ENCODE results near the gene PCDH9.
A peak's percentile ranks its signal among the peaks of the same experiment; 100 is the strongest.

PCDH9 gene

GRCh38 chr13:66312312-66313087 lies 917.6 kb downstream of the PCDH9 start:
- Histone ChIP-seq H3K27ac (ENCODE audit: low read depth, low read length) (no peak overlapping the region), H2AFZ (ENCODE audit: low read depth, low read length, severe bottlenecking) (no peak overlapping the region)

GRCh38 chr13:66305961-66306617 lies 924.0 kb downstream of the PCDH9 start:
- H3K27ac ChIP-seq (ENCODE audit: low read depth, low read length) = peak overlapping the region; percentile 54
- H3K36me3 ChIP-seq (ENCODE audit: low read length) = no peaks in the 10 kb centered on the region
- H2AFZ ChIP-seq (ENCODE audit: low read depth, low read length, severe bottlenecking) = peak overlapping the region; percentile 84
- peak overlapping the region; percentile 40 for H3K9ac ChIP-seq (ENCODE audit: low read length)
- H3K4me2 ChIP-seq (ENCODE audit: low read depth, low read length, poor library complexity, severe bottlenecking) = peak overlapping the region; percentile 96
- TF ChIP-seq, protein P1, sequence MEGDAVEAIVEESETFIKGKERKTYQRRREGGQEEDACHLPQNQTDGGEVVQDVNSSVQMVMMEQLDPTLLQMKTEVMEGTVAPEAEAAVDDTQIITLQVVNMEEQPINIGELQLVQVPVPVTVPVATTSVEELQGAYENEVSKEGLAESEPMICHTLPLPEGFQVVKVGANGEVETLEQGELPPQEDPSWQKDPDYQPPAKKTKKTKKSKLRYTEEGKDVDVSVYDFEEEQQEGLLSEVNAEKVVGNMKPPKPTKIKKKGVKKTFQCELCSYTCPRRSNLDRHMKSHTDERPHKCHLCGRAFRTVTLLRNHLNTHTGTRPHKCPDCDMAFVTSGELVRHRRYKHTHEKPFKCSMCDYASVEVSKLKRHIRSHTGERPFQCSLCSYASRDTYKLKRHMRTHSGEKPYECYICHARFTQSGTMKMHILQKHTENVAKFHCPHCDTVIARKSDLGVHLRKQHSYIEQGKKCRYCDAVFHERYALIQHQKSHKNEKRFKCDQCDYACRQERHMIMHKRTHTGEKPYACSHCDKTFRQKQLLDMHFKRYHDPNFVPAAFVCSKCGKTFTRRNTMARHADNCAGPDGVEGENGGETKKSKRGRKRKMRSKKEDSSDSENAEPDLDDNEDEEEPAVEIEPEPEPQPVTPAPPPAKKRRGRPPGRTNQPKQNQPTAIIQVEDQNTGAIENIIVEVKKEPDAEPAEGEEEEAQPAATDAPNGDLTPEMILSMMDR (IDR thresholded peaks at IDR 0.05; ENCODE audit: insufficient read depth, low read length, poor library complexity, severe bottlenecking) = no peak
- no peak for TF ChIP-seq EZH2phosphoT487 (conservative IDR thresholded peaks at IDR 0.05; ENCODE audit: low read length)
- no peaks in the 10 kb centered on the region for H3K27me3 ChIP-seq (ENCODE audit: low read length)
- H3K4me3 ChIP-seq (ENCODE audit: insufficient read depth, low read length, poor library complexity, severe bottlenecking) = peak overlapping the region; percentile 46
- no peaks in the 10 kb centered on the region for H3K9me3 ChIP-seq (ENCODE audit: insufficient read depth, low read length)
- no peaks in the 10 kb centered on the region for H3K9me2 ChIP-seq (replicated peaks; ENCODE audit: insufficient read depth, low read length)
- no peaks in the 10 kb centered on the region for H3F3A ChIP-seq (ENCODE audit: insufficient read depth)
- no peaks in the 10 kb centered on the region for H3K79me2 ChIP-seq (ENCODE audit: insufficient read depth, low read length)
- no peaks in the 10 kb centered on the region for H4K20me1 ChIP-seq (ENCODE audit: low read depth, low read length)

More at GRCh38 chr13:66312312-66313087, 917.6 kb downstream of the PCDH9 start:
- TF ChIP-seq, protein P1 (IDR thresholded peaks at IDR 0.05; ENCODE audit: insufficient read depth, low read length, poor library complexity, severe bottlenecking) = no peak
- TF ChIP-seq EZH2phosphoT487 (conservative IDR thresholded peaks at IDR 0.05; ENCODE audit: low read length) = no peak
- H3F3A ChIP-seq (ENCODE audit: insufficient read depth) = no peaks in the 10 kb centered on the region
- no peaks in the 10 kb centered on the region for H3K27me3 ChIP-seq (ENCODE audit: low read length)
- no peaks in the 10 kb centered on the region for H4K20me1 ChIP-seq (ENCODE audit: low read depth, low read length)
- H3K4me3 ChIP-seq (ENCODE audit: insufficient read depth, low read length, poor library complexity, severe bottlenecking) = no peak overlapping the region
- no peak overlapping the region for H3K9ac ChIP-seq (ENCODE audit: low read length)
- no peak overlapping the region for H3K4me2 ChIP-seq (ENCODE audit: low read depth, low read length, poor library complexity, severe bottlenecking)
- no peaks in the 10 kb centered on the region for H3K79me2 ChIP-seq (ENCODE audit: insufficient read depth, low read length)
- H3K9me2 ChIP-seq (replicated peaks; ENCODE audit: insufficient read depth, low read length) = no peaks in the 10 kb centered on the region
- H3K36me3 ChIP-seq (ENCODE audit: low read length) = no peaks in the 10 kb centered on the region
- no peaks in the 10 kb centered on the region for H3K9me3 ChIP-seq (ENCODE audit: insufficient read depth, low read length)

DNA sequence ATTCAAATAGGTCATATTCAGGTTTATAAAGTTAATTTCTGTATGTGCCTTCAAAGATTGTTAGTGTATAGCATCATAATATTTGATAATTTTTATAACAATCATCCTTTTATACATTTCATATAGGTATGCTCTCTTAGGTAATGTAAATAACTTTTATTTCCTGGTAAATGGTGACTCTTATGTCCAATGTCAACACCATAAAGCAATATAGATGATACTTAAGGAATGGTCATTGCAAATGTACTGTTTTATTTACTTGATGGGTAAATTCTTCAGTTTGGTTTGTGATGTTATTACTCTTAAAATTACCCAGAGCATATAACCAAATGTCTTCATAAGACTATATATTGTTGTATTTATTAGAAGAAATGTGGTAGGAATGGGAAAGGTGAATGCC lies 928.7 kb downstream of the PCDH9 start:
- H3K27ac ChIP-seq (ENCODE audit: low read depth, low read length) = no peak overlapping the region

More for the DNA sequence above, 928.7 kb downstream of the PCDH9 start:
- H4K20me1 ChIP-seq (ENCODE audit: low read depth, low read length) = no peaks in the 10 kb centered on the region
- no peak overlapping the region for H3K4me2 ChIP-seq (ENCODE audit: low read depth, low read length, poor library complexity, severe bottlenecking)
- H3K27me3 ChIP-seq (ENCODE audit: low read length) = no peaks in the 10 kb centered on the region
- no peak for TF ChIP-seq EZH2phosphoT487 (conservative IDR thresholded peaks at IDR 0.05; ENCODE audit: low read length)
- TF ChIP-seq, protein P1 (IDR thresholded peaks at IDR 0.05; ENCODE audit: insufficient read depth, low read length, poor library complexity, severe bottlenecking) = no peak
- 0 out of 2 replicates have a peak, but pooled peaks cover 4% of the 10 kb centered on the region for H3K36me3 ChIP-seq (ENCODE audit: low read length)
- no peak overlapping the region for H3K9ac ChIP-seq (ENCODE audit: low read length)
- no peaks in the 10 kb centered on the region for H3K9me2 ChIP-seq (replicated peaks; ENCODE audit: insufficient read depth, low read length)
- H3K4me3 ChIP-seq (ENCODE audit: insufficient read depth, low read length, poor library complexity, severe bottlenecking) = no peak overlapping the region
- H2AFZ ChIP-seq (ENCODE audit: low read depth, low read length, severe bottlenecking) = no peak overlapping the region
- peaks cover 8% of the 10 kb centered on the region; the same call in 1 of the 2 replicates for H3K9me3 ChIP-seq (ENCODE audit: insufficient read depth, low read length)
- H3K79me2 ChIP-seq (ENCODE audit: insufficient read depth, low read length) = no peaks in the 10 kb centered on the region
- no peaks in the 10 kb centered on the region for H3F3A ChIP-seq (ENCODE audit: insufficient read depth)

All from SU-DHL-6 (cell line).